IPS DF 19.7 (cell line): ENCODE measurements around the gene COL8A2.
"Not testable (repeated sequence)": the region's sequence is repeated elsewhere in the genome, so short reads cannot be mapped to it uniquely, and the experiment has no call there.

Experiments
- DNase-seq: peaks from one replicate; pipeline ENCODE4 v3.0.0-alpha.2; 2013; ENCODE audit warnings: low read depth, low spot score

COL8A2 gene

DNA sequence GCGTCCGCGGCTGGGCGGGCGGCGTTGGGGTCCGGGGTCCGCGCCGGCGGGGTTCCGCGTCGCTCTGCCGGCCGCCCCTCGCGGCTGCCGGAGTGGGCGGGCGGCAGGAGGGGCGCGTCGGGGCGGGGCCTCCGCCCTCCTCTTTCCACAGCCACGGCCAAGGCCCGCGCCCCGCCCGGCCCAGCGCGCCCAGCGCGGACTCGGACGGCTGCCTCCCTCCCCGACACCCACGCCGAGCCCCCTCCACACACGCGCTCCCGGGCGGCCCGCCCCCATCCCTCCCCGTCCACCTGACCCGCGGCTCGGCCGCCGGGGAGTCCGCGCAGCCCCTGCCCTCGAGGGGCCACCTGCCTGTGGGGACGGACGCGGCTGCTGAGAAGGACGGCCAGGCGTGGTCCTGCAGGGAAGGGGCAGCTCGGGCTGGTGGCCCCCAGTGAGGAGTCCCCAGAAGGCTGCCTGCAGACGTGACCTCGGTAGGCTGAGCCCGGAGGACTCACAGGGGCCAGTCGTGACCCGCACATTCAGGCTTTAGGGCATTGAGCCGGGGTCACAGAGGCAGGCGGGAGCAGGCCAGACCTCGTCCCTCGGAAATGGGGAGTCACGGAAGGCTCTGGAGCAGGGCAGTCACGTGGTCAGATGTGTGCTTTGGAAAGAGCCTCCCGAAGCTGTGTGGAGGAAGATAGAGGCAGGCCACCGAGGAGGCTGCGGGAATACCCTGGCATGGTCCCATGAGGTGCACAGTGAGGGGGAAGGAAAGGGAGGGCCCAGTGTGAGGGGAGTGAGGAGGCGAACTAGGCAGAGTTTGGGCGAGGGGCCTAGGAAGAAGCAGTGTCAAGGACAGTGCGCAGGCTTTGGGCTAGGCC lies at the start of gene COL8A2:
Gene COL8A2, minus strand, starts transcription at position 94 of the 863 bp plus-strand sequence. CDS start 24,980 bp downstream, outside the sequence.
- no peak for DNase-seq

DNA sequence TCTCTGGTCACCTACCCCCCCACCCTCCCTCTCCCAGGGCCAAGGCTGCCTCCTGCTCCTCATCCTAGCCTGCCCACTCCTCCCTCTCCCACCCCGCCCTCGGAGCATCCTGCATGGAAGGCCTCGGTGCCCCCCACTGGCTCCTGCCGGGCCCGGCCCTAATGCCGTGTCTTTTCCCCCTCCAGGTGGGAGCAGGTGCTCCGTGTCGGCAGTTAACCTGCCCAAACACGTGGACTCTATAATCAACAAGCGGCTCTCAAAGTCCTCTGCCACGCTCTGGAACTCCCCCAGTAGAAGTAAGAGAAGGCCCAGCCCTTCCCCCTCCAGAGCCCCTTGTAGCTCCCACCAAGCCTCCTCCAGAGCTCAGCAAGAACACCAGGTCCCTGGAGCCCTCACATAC lies 49.7 kb upstream of the COL8A2 start:
- DNase-seq, result no peak

DNA sequence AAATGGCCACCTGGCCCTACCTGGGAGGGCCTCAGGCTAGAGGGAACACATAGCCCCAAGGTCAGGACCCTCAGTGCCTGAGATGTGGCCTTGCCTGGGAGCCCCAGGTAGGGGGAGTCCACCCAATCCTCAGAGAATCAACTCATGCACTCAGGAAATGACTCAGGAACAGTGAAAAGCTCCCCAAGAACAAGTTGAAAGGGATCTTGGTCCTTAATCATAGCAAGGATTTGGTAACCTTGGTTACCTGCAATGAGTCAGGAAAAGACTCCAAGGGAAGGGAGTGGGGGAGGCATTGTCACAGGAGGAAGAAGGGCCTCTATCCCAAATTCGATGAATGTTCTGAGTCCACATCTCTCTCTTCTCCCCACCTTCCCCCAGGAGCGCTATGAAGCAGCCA lies 48.0 kb upstream of the COL8A2 start:
- no peak for DNase-seq

DNA sequence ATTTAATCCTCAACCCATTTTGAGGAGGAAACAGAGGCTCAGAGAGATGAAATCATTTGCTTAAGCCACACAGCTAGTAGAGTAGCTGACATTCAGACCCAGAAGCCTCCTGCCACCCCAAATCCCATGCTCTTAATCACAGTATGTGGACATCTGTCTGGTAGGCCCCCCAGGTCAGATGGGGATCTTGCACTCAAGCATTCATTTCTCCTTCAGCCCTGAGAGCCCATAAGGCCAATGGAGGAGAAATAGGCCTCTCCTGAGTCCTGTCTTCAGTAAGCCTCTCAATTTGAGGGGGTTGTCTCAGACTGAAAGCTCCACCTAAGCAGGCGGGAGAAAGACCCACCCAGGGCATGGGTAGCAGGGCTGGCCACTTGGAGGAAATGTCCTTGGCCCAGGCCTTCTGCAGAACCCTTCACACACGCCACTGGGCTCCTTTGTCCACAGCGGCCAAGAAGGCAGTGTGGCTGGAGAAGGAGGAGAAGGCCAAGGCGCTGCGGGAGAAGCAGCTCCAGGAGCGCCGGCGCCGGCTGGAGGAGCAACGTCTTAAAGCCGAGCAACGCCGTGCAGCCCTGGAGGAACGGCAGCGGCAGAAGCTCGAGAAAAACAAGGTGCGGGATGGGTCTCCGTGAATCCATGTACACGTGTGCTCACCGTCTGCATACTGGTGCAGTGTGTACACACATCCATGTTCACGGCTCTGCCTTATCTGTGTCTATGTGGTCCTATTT lies 47.2 kb upstream of the COL8A2 start:
- no peak for DNase-seq

DNA sequence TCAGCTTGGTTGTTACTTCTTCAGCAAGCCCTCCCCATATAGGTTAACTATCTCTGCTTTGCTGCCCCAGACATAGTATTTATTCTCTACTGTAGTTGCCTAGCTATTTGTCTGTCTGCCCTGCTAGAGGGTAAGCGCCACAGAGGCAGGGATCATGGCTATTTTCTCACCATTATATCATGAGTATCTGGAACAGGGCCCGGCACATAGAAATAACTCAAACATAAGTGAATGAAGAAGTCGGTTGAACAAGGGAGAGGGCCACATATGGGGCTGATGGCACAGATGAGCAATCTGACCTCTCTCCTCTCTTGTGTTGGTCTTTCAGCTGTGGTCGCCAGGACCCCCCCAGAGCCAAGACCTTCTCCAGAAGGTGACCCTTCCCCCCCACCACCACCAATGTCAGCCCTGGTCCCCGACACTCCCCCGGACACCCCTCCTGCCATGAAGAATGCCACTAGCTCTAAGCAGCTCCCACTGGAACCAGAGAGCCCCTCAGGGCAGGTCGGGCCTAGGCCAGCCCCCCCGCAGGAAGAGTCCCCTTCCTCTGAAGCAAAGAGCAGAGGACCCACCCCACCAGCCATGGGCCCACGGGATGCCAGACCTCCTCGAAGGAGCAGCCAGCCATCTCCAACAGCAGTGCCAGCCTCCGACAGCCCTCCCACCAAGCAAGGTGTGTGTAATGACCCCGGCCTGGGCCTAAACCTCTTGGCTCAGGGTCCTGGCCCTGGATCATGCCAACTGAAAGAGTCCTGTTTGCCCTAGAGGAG lies 45.8 kb upstream of the COL8A2 start:
- no peak for DNase-seq

DNA sequence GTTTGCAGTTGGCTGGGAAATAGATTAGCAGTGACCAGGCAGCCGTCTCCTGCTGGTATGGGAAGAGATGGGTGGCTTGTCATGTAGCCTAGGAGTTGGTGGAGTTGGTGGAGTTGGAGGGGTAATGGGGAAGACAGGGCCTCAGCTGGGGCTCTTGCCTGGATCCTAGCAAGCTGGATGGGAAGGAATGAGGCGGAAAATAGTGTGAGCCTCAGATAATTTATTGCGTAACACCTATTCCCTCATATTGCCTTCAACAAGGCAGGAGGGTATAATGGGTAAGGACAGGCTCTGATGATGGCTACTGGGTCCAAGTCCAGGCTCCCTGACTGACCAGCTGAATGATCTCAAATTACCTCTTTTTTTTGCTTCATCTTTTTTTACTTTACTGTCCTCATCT lies 43.5 kb upstream of the COL8A2 start:
- no peak for DNase-seq

DNA sequence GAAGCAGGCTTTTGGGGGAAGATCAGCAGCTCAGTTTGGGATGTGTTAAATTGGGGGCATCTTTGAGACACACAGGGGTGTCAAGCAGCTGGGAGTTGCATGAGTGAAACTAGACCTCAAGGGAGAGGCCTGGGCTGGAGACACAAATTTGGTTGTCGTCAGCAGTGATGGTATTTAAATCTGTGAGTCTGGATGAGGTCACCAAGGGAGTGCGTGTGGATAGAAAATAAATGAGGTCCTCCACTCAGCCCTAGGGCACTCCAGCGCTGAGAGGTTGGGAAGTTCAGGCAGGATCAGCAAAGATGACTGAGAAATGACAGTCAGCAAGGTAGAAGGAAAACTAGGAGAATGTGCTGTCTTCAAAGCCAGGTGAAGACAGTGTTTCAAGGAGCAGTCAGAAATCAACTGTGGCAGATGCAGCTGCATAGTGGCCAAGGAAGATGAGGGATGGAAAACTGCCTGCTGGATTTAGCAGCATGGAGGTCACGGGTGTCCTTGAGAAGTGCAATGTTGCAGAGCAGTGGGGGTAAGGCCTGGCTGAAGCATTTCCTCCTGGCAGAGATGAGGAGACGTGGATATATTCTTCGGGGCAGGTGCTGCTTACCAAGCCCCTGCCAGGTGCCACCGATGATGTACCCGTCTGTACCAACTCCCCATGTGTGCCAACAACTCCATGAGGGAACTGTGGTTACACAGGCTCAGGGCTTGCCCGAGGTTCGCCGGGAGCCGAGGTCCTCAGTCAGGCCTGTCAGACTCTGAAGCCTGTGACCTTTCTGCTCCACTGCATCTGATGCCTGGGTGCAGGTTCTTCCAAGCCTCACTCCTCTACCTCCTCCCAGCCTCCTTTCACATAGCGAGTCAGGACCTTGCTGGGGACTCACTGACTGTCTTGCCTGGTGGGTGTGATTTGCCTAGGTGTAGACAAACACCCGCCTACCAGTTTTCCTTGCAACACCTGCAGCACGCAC lies 42.2 kb upstream of the COL8A2 start:
- DNase-seq, result no peak

DNA sequence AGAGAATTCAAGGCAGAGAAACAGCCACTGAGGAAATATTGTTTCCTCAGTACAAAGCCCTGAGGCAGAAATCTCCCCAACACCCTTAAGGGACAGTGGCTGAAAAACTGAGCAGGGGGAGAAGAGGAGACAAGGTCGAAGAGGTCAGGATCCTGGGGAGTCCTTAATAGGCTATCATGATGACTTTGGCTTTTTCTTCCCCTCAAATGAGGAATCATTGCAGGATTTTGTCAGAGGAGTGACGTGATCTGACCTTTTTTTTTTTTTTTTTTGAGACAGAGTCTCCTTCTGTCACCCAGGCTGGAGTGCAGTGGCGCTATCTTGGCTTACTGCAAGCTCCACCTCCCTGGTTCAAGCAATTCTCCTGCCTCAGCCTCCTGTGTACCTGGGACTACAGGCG lies 41.1 kb upstream of the COL8A2 start:
- DNase-seq, result no peak

DNA sequence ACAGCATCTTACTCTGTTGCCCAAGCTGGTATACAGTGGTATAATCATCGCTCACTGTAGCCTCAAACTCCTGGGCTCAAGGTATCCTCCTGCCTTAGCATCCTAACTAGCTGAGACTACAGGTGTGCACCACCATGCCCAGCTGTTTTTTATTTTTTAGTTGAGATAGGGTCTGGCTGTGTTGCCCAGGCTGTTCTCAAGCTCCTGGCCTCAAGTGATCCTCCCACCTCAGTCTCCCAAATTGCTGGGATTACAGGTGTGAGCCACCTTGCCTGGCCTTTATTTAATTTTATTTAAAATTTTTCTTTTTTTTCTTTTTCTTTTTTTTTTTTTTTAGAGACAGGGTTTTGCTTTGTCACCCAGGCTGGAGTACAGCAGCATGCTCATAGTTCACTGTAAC lies 40.1 kb upstream of the COL8A2 start:
- DNase-seq, result no peak

DNA sequence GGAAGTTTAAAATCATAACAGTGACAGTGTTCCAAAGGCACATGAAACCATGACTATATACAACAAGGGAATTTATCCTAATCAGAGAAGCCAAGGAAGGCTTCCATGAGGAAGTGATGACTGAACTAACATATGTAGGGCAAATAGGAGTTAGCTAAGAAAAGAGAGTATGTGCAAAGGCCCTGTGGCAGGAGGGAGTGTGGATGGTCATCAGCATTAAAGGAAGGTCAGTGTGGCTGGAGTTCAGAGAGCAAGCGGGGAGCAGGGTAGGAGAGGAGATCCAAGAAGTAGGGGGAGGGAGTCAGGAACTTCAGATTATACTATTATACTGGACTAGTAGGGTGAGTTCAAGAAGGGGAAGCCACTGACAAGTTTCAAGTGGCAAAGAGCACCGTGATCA lies 39.3 kb upstream of the COL8A2 start:
- DNase-seq, result no peak

DNA sequence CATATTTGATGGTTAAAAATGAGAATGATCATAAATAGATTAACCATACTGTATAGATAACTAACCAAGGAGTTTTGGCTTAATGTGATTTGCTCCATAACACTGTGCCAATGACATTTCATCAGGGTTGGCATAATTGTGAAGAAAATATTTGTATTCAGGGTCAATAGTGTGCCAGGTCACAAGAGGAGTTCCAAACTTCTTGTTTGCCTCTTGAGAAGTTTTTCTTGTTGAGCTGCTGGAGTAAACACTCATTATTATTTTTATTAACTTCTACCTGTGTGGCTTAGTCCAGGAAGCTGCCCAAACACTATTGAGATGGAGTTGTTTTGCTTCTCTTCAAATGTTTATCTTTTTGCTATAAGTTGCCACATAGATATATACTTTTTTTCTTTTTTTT lies 38.4 kb upstream of the COL8A2 start:
- DNase-seq, result no peak

DNA sequence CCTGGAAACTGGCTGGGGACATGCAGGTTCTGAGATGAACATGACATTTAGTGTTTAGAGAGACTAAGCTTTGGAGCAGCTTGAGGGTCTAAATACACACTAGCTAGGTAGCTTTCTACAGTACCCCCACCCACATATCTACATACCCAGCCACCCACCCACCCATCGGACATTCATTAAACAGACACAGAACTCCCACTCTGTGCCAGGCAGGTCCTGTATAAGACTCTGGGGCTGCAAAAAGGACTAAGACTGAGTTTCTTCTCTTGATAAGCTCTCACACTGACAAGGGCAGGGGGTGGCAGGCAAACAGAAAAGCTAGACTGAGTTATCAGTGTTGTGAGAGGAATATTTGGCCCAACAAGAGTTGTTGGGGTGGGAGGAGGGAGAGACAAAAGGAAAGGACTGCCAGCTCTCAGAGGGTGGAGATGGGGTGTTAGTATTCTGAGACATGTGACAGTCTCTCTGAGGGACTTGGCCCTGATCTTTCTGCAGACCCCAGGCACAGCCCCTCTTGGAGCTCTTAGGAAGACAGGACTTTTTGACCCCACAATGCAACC lies 37.7 kb upstream of the COL8A2 start:
- DNase-seq, result no peak

DNA sequence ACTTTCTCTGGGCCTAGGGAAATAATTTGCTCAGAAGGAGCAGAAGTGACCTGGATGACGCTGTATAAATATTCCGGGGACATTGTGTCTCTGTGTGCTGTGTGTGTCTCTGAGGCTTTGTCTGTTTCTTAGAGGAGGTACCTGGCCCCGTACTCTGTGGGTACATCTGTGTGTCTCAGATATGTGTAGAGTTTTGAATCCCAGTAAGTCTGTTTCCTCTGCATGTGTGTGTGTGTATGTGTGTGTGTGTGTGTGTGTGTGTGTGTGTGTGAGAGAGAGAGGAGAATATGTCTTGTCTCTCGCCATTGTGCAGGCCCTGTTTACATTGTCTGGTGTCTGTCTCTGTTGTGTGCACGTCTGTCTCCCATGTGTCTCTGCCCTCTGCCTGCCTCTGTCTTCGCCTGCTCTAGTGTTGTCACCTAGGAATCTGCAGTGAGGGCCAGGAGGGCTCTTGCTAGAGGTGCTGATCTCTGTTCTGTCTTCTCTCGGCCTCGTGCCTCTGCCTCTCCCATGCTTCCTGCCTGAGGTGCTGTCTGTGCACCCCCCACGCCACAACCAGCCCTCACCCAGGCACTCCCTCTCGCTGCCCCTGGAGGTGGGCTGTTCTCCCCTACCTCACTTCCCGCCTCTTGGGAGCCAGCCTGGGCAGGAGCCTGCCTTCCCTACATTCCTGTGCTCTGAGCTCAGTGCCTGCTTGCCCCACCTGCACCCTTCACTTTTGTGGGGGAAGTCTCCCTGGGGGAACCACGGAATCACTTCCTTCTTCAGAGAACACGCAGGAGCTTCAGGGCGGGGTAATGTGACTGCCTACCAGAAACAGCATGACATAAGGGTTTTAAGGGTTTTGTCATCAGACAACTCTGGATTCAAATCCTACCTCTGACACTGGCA lies 36.9 kb upstream of the COL8A2 start:
- DNase-seq, result no peak

DNA sequence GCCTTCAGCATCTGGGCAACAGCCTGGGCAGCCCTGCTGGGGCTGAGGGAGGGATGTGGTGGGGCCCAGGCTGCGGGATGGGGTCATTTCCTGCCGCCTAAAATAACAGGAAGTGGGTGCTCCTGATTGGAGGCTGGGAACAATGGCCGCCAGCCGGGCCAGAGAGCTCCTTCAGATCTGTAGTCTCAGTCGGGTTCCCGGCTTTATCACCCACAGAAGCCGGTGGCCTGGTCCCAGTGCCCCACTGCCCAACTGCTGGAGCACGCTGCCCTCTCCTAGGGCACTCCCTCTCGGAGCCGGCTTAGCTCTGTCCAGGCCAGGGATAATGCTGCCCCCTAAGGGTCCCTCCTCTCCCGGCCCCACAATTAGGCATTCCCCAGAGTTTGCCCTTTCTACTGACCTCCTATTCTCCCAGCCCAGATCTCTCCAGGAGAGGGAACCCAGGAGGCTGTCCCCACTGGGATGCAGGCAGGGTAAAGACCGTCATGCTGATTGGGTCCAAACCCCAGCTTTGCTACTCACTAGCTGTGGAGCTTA lies 36.0 kb upstream of the COL8A2 start:
- no peak for DNase-seq

DNA sequence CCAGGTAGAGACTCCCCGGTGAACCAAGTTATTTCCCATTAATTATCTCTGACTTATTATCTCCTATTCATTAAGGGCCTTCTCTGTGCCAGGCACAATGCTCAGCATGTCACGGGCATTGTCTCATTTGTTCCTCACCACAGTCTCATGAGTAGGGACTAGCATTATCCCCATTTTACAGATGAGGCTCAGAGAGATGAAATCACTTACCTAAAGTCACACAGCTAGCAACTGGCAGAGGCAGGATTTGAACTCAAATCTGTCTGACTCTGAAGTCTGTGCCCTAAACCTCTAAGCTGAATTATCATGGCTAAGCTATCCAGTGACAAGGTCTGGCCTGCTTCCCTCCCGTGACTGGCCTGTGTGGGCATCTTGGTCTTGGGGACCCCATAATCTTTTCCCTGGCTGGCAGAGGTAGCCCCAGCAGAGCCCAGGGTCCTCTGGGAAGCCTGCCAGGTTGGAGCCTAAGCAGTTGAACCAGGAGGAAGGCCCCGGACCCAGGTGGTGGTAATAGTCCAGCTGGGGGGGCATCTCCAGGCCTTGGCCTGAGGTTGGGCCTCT lies 35.4 kb upstream of the COL8A2 start:
- DNase-seq, result no peak

DNA sequence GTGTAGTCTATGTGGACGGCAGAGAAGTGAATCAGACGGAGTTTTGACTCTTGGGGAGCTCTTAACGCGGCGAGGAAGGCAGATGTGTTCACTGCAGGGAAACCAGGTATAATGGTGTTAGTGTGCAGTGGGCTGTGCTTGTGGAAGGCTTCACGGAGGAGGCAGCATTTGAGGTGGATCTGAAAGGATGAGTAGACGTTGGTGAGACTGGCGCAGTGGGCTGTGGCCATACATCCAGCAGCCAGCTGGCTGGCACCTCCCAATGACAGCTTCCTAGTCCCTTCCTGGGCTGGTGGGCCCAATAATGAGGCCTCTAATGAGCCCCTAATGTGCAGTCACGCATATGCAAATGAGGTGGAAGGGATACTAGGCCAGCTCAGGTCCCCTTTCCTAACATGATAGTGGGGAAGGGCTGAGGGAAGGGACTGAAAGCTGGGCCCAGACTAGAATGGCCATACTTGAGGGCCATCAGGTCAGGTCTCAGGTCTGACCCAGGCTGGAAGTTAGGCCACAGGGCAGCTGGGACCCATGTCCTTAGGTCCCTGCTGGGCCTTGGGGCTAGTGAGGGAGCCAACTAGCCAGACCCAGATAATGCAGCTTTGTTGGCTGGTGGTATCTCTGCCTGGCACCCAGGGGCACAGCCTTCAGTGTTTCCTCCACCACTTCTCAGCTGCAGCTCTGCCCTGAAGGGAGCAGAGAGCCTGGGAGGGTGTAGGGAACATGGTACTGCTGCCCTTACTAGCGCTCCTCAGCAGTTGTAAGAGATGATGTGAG lies 34.8 kb upstream of the COL8A2 start:
- no peak for DNase-seq

DNA sequence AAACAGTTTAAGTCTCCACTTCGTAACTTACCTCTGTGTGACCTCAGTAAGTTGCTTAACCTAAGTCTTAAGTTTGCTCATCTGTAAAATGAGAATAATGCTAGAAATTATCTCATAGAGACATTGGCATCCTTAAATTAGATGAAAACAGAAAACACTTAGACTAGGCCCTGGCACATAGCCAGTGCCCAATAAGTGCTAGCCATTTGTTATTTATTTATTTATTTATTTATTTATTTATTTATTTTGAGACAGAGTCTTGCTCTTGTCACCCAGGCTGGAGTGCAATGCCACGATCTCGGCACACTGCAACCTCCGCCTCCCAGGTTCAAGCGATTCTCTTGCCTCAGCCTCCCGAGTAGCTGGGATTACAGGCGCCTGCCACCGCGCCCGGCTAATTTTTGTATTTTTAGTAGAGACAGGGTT lies 33.8 kb upstream of the COL8A2 start:
- DNase-seq, result not testable (repeated sequence)
